GM12878 (cell line): ENCODE results near the gene SYNGR4. TPM values are rescaled to one million over a fixed set of nuclear protein-coding genes. Genes with fewer than 3 reads are reported as not detected.

Experiments used
- ATAC-seq: fragments of 200-7000 bp; cut with Tn5 transposase; 3 replicates; pipeline ENCODE4 v1.9.1; 2020; ENCODE audit warnings: mild to moderate bottlenecking, moderate library complexity
- BruUV-seq: library from RNA; stranded (reverse); fragments of 400-500 nt; replicated peaks from 2 replicates; lab custom pipeline; 2021; lab: Mats Ljungman, UMichigan
- CTCF ChIA-PET: fragments of 300-600 bp; sonication (Branson Sonifier 250); formaldehyde crosslinking; extraction: SDS; loops from one replicate; lab custom pipeline; 2021; ENCODE audit warnings: inconsistent platforms; lab: Yijun Ruan, JAX
- POLR2A ChIA-PET: fragments of 350-600 bp; formaldehyde crosslinking; extraction: SDS; loops from one replicate; lab custom pipeline; 2021; ENCODE audit warnings: inconsistent platforms; lab: Charles Lee
- RAD21 ChIA-PET: fragments of 300-600 bp; sonication (Branson Sonifier 250); formaldehyde crosslinking; loops from one replicate; lab custom pipeline; 2023; ENCODE audit warnings: antibody characterized with exemption; ENCODE audit not compliant: unreplicated experiment; lab: Charles Lee
- SMC1A ChIA-PET: fragments of 300-600 bp; sonication (Branson Sonifier 250); formaldehyde crosslinking; loops from one replicate; lab custom pipeline; 2023; ENCODE audit not compliant: unreplicated experiment, uncharacterized antibody; lab: Charles Lee
- DNase-seq: peaks from one replicate; pipeline ENCODE4 v3.0.0-alpha.2; 2011; ENCODE audit warnings: low read depth, low spot score
- FAIRE-seq: peaks from 3 replicates; lab custom pipeline; 2011; peaks lifted over from hg19 to GRCh38; lab: Jason Lieb, UNC
- H2AFZ ChIP-seq: 2 replicates; pipeline ENCODE4 v1.6.0; 2011; ENCODE audit warnings: low read depth, low read length, control low read depth; ENCODE audit not compliant: control insufficient read depth
- H3K27ac ChIP-seq: 2 replicates; pipeline ENCODE4 v1.5.1; 2011; ENCODE audit warnings: control low read depth; ENCODE audit not compliant: control insufficient read depth, insufficient read depth
- H3K27me3 ChIP-seq, 2 experiments: replicated peaks in 1 of 2; 2 replicates each; pipeline versions ENCODE4 v1.6.0 to v1.6.1; 2011; ENCODE audit warnings: low read length in 1 of 2; ENCODE audit not compliant: control insufficient read depth in 2 of 2, insufficient read depth in 2 of 2
- H3K36me3 ChIP-seq, 2 experiments: 2 replicates each; pipeline ENCODE4 v1.5.1; 2011; ENCODE audit warnings: low read length in 1 of 2; ENCODE audit not compliant: control insufficient read depth in 2 of 2, insufficient read depth in 2 of 2
- H3K4me1 ChIP-seq: 2 replicates; pipeline ENCODE4 v1.6.1; 2011; ENCODE audit warnings: mild to moderate bottlenecking, low read length, moderate library complexity, mixed read lengths; ENCODE audit not compliant: control insufficient read depth, insufficient read depth
- H3K4me2 ChIP-seq: 2 replicates; pipeline ENCODE4 v1.6.0; 2011; ENCODE audit warnings: control low read depth; ENCODE audit not compliant: control insufficient read depth, insufficient read depth
- H3K4me3 ChIP-seq: fragments of 200-600 bp; sonication (generic); 2 replicates; pipeline ENCODE4 v1.5.1; 2016
- H3K79me2 ChIP-seq: 2 replicates; pipeline ENCODE4 v1.6.0; 2011; ENCODE audit warnings: low read length; ENCODE audit not compliant: control insufficient read depth, insufficient read depth
- H3K9ac ChIP-seq: 2 replicates; pipeline ENCODE4 v1.8.0; 2011; ENCODE audit warnings: low read length, control low read depth, mixed read lengths; ENCODE audit not compliant: control insufficient read depth, insufficient read depth
- H3K9me3 ChIP-seq: replicated peaks from 3 replicates; pipeline ENCODE4 v1.5.1; 2011; ENCODE audit warnings: mild to moderate bottlenecking, low read length; ENCODE audit not compliant: control insufficient read depth, insufficient read depth
- H4K20me1 ChIP-seq: 2 replicates; pipeline ENCODE4 v1.6.0; 2011; ENCODE audit not compliant: control insufficient read depth, insufficient read depth
- JUND ChIP-seq: IDR thresholded peaks from 2 replicates; pipeline ENCODE4 v1.6.1; 2012; ENCODE audit warnings: low read depth, mild to moderate bottlenecking, low read length, improper control_type of control experiment, moderate library complexity
- NBN ChIP-seq: fragments of 450-650 bp; IDR thresholded peaks from 2 replicates; pipeline ENCODE4 v1.6.1; 2016
- NFIC ChIP-seq: IDR thresholded peaks from 2 replicates; pipeline ENCODE4 v1.6.1; 2012; ENCODE audit warnings: low read depth, mild to moderate bottlenecking, inconsistent platforms, low read length, moderate library complexity
- NFYB ChIP-seq: IDR thresholded peaks from 2 replicates; pipeline ENCODE4 v1.6.1; 2011; ENCODE audit warnings: low read depth, mild to moderate bottlenecking, low read length, improper control_type of control experiment, moderate library complexity; ENCODE audit not compliant: insufficient read depth
- POLR2A ChIP-seq: IDR thresholded peaks from 2 replicates; pipeline ENCODE4 v1.6.1; 2011; ENCODE audit warnings: low read depth, mild to moderate bottlenecking, low read length
- POLR2AphosphoS5 ChIP-seq: IDR thresholded peaks from 2 replicates; pipeline ENCODE4 v1.6.1; 2011; ENCODE audit warnings: mild to moderate bottlenecking, low read length, inconsistent platforms
- RFX5 ChIP-seq: IDR thresholded peaks from 2 replicates; pipeline ENCODE4 v1.6.1; 2011; ENCODE audit warnings: low read depth, low read length, improper control_type of control experiment
- SREBF1 ChIP-seq: IDR thresholded peaks from 2 replicates; pipeline ENCODE4 v1.6.1; 2012; ENCODE audit warnings: mild to moderate bottlenecking, low read length
- STAT3 ChIP-seq: IDR thresholded peaks from 2 replicates; pipeline ENCODE4 v1.6.1; 2011; ENCODE audit warnings: low read depth, low read length, improper control_type of control experiment
- TAF1 ChIP-seq: IDR thresholded peaks from 2 replicates; pipeline ENCODE4 v1.6.1; 2011; ENCODE audit warnings: mild to moderate bottlenecking, low read depth, low read length, borderline replicate concordance
- TCF3 ChIP-seq: IDR thresholded peaks from 2 replicates; pipeline ENCODE4 v1.6.1; 2012; ENCODE audit warnings: low read depth, mild to moderate bottlenecking, low read length, borderline replicate concordance; ENCODE audit not compliant: insufficient read depth
- ZNF207 ChIP-seq: fragments of 450-650 bp; IDR thresholded peaks from 2 replicates; pipeline ENCODE4 v1.6.1; 2014; ENCODE audit warnings: antibody characterized with exemption, mild to moderate bottlenecking, borderline replicate concordance
- ZZZ3 ChIP-seq: IDR thresholded peaks from 2 replicates; pipeline ENCODE4 v1.6.1; 2011; ENCODE audit warnings: low read depth; ENCODE audit not compliant: control insufficient read depth, insufficient read length
- WGBS: methylation state at CpG from one replicate; pipeline ENCODE4 v1.1.6; 2016; ENCODE audit warnings: low lambda C conversion rate; ENCODE audit not compliant: insufficient replicate concordance, insufficient coverage; ENCODE audit errors: missing lambda C conversion rate; 5-methylcytosine and 5-hydroxymethylcytosine counted together
- in situ Hi-C: fragments of 300-500 bp; cut with MboI; formaldehyde crosslinking; loops from 9 replicates; pipeline ENCODE4 v1.14.3; 2018; ENCODE audit warnings: mixed read lengths
- intact Hi-C: fragments of 100-400 bp; cut with micrococcal nuclease; formaldehyde crosslinking; loops from one replicate; pipeline ENCODE4 v1.14.2; 2022; ENCODE audit not compliant: unreplicated experiment
- polyA plus RNA-seq, 11 experiments: library from polyadenylated mRNA; depleted of rRNA in 4 of 11; unstranded in 6 of 11; stranded (reverse) in 5 of 11; fragments of >200 nt; fragmentation: Nextera tagmentation in 4 of 11; fragmentation: Illumina TruSeq in 1 of 11; extraction: Ambion mirVana in 4 of 11; extraction: Trizol in 1 of 11; gene quantifications; 1 replicate in 1 of 11; 2 replicates in 10 of 11; pipeline versions ENCODE4 v1.2.1 to v1.2.3, GENCODE V29; 2011 to 2016; ENCODE audit warnings: inconsistent platforms in 2 of 11, missing spikeins in 2 of 11, low read depth in 1 of 11
- total RNA-seq, 4 experiments: library from RNA; depleted of rRNA in 3 of 4; stranded (reverse); fragments of >200 nt in 3 of 4; fragmentation: Illumina TruSeq in 1 of 4; extraction: Trizol in 1 of 4; gene quantifications; 2 replicates each; pipeline versions ENCODE4 v1.2.1 to v1.2.3, GENCODE V29; 2013 to 2021
- TF ChIP-seq, protein P1 (sequence below): IDR thresholded peaks from 2 replicates; pipeline ENCODE4 v1.6.1; 2011; ENCODE audit warnings: mild to moderate bottlenecking, low read depth, low read length, moderate library complexity; ENCODE audit not compliant: insufficient replicate concordance
- TF ChIP-seq, protein P2 (sequence below): fragments of 450-650 bp; IDR thresholded peaks from 2 replicates; pipeline ENCODE4 v1.6.1; 2018; ENCODE audit warnings: mild to moderate bottlenecking, low read depth, moderate library complexity; ENCODE audit not compliant: partially characterized antibody
- TF ChIP-seq, protein P3 (sequence below): IDR thresholded peaks from 2 replicates; pipeline ENCODE4 v1.6.1; 2012; ENCODE audit warnings: mild to moderate bottlenecking, low read depth, low read length
- TF ChIP-seq, protein P4 (sequence below): IDR thresholded peaks from 2 replicates; pipeline ENCODE4 v1.6.1; 2012; ENCODE audit warnings: low read depth, low read length, improper control_type of control experiment

Gene SYNGR4
- total and polyA plus RNA-seq, 10 of the 15 experiments (the other 5 are each of a cell fraction or from before 2014, with no cell fraction given), result 0.08 to 0.72 (median 0.17) TPM; not detected in 6

DNA sequence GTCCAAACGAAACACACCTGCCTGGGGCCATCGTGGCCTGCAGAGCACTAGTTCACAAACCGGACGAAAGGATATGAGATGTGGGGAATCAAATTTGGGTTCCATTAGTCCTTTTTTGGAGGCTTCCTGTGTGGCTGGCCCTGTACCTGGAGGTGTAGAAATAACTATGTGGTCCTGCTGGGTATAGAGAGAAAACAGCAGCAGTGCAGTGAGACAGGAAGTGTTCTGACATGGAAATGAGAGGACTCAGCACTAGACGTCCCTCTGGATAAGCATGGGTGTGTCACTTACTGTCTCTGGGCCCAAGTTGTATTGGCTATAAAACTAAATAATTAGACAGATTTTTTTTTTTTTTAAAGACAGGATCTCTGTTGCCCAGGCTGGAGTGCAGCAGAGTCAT is 14.9 kb downstream of the SYNGR4 start:
- H3K4me1 ChIP-seq, result no peaks in the 10 kb centered on the region
- SMC1A ChIA-PET, result no interaction called here
- CTCF ChIA-PET, result interaction anchor here (2.5 kb wide), 1 partner anchor 12 kb away, joined by 10 read pairs; the partner anchor contains the start of gene KDELR1
- DNase-seq (no peak), ATAC-seq (no peak), FAIRE-seq (no peak)
- H3K4me2 ChIP-seq, result no peak overlapping the region
- POLR2A ChIA-PET, result no interaction called here
- H3K9ac ChIP-seq, result no peak overlapping the region
- no peaks in the 10 kb centered on the region for H3K9me3 ChIP-seq
- no peak overlapping the region for H3K27ac ChIP-seq
- TF ChIP-seq, protein P1, sequence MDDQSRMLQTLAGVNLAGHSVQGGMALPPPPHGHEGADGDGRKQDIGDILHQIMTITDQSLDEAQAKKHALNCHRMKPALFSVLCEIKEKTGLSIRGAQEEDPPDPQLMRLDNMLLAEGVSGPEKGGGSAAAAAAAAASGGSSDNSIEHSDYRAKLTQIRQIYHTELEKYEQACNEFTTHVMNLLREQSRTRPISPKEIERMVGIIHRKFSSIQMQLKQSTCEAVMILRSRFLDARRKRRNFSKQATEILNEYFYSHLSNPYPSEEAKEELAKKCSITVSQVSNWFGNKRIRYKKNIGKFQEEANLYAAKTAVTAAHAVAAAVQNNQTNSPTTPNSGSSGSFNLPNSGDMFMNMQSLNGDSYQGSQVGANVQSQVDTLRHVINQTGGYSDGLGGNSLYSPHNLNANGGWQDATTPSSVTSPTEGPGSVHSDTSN, result no peak
- TF ChIP-seq NFIC (no peak), ZNF207 (no peak), ZZZ3 (no peak), POLR2A (no peak), RFX5 (no peak), TCF3 (no peak), POLR2AphosphoS5 (no peak), NFYB (no peak), TAF1 (no peak), STAT3 (no peak), JUND (no peak), NBN (no peak), SREBF1 (no peak)
- TF ChIP-seq, protein P2, sequence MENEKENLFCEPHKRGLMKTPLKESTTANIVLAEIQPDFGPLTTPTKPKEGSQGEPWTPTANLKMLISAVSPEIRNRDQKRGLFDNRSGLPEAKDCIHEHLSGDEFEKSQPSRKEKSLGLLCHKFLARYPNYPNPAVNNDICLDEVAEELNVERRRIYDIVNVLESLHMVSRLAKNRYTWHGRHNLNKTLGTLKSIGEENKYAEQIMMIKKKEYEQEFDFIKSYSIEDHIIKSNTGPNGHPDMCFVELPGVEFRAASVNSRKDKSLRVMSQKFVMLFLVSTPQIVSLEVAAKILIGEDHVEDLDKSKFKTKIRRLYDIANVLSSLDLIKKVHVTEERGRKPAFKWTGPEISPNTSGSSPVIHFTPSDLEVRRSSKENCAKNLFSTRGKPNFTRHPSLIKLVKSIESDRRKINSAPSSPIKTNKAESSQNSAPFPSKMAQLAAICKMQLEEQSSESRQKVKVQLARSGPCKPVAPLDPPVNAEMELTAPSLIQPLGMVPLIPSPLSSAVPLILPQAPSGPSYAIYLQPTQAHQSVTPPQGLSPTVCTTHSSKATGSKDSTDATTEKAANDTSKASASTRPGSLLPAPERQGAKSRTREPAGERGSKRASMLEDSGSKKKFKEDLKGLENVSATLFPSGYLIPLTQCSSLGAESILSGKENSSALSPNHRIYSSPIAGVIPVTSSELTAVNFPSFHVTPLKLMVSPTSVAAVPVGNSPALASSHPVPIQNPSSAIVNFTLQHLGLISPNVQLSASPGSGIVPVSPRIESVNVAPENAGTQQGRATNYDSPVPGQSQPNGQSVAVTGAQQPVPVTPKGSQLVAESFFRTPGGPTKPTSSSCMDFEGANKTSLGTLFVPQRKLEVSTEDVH, result no peak
- TF ChIP-seq, protein P3, sequence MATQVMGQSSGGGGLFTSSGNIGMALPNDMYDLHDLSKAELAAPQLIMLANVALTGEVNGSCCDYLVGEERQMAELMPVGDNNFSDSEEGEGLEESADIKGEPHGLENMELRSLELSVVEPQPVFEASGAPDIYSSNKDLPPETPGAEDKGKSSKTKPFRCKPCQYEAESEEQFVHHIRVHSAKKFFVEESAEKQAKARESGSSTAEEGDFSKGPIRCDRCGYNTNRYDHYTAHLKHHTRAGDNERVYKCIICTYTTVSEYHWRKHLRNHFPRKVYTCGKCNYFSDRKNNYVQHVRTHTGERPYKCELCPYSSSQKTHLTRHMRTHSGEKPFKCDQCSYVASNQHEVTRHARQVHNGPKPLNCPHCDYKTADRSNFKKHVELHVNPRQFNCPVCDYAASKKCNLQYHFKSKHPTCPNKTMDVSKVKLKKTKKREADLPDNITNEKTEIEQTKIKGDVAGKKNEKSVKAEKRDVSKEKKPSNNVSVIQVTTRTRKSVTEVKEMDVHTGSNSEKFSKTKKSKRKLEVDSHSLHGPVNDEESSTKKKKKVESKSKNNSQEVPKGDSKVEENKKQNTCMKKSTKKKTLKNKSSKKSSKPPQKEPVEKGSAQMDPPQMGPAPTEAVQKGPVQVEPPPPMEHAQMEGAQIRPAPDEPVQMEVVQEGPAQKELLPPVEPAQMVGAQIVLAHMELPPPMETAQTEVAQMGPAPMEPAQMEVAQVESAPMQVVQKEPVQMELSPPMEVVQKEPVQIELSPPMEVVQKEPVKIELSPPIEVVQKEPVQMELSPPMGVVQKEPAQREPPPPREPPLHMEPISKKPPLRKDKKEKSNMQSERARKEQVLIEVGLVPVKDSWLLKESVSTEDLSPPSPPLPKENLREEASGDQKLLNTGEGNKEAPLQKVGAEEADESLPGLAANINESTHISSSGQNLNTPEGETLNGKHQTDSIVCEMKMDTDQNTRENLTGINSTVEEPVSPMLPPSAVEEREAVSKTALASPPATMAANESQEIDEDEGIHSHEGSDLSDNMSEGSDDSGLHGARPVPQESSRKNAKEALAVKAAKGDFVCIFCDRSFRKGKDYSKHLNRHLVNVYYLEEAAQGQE, result no peak
- TF ChIP-seq, protein P4, sequence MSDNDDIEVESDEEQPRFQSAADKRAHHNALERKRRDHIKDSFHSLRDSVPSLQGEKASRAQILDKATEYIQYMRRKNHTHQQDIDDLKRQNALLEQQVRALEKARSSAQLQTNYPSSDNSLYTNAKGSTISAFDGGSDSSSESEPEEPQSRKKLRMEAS, result no peak
- no peaks in the 10 kb centered on the region for H3K27me3 ChIP-seq
- no peaks in the 10 kb centered on the region for H4K20me1 ChIP-seq
- in situ Hi-C loops, result no loop called here
- no TSS peak for BruUV-seq
- WGBS, result 81% methylated on average over 5 of the region's 5 CpGs
- no peak overlapping the region for H2AFZ ChIP-seq
- H3K79me2 ChIP-seq, result no peaks in the 10 kb centered on the region
- H3K4me3 ChIP-seq, result no peak overlapping the region
- RAD21 ChIA-PET, result no interaction called here
- peaks cover 0 to 5% of the 10 kb centered on the region in 2 experiments; a peak in 2 of 4 replicates for H3K36me3 ChIP-seq
- intact Hi-C loops, result no loop called here
